ENCODE results near the gene ARFGAP1. TPM values are rescaled to one million over a fixed set of nuclear protein-coding genes. Genes with fewer than 3 reads are reported as not detected.
"Not testable (repeated sequence)": the region's sequence is repeated elsewhere in the genome, so short reads cannot be mapped to it uniquely, and the experiment has no call there.

ARFGAP1 gene
- total RNA-seq, 1 donor from 2014 or later, result 30.9 TPM

DNA sequence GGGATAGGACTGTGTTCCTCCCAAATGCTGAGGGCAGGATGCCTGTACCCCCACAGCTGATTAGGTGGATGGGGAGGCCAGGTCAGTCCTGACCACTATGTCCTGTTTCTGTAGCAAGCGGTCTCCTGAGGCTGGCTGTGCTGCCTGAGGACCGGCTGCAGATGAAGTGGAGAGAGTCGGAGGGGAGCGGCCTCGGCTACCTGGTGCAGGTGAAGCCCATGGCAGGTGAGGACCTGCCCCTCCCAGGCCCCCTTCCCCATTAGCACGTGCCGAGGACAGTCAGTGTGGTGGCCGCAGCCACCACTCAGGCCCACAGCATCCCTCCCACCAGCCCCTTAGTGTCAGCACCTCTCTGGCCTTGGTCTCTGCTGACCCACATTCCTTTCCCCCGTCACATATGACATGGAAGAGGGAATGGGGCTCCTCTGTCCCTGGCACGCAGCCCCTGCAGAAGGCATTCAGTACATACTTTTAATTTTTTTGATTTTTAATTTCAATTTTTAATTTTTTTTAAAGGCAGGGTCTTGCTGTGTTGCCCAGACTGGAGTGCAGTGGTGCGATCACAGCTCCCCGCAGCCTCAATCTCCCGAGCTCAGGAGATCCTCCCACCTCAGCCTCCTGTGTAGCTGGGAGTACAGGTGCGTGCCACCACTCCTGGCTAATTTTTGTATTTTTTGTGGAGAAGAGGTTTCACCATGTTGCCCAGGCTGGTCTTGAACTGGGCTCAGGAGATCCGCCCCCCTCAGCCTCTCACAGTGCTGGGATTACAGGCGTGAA lies 25.4 kb downstream of the ARFGAP1 start:
- intact Hi-C loops (cut with micrococcal nuclease), result no loop called here
- no peak for DNase-seq
- ATAC-seq, result no peak

DNA sequence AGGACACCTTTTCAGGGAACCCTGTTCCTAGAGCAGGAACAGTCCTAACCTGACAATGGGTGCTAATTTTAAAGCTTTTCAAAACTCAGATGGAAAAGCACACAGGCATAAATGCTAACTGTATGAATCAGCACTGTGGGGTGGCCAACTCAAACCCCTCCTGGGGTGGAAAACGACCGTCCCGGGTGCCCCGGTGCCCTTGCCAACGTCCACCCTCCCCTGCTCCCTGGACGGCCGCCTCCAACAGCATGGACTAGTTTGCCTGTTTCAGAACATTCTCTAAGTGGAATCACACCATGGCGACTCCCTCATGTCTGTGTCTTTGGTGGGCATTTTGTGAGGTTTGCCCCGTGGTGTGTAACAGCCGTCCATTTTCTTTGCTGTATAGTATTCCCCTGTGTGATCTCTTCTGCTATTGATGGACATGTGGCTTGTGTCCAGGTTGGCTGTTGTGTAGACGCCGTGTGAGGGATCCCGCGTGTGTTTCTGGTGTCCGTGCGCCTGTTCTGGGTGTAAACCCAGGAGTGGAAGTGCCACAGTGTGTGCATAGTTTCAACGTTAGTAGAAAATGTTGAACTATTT lies 26.2 kb downstream of the ARFGAP1 start:
- ATAC-seq (no peak), DNase-seq (no peak)
- intact Hi-C loops (cut with micrococcal nuclease), result no loop called here

DNA sequence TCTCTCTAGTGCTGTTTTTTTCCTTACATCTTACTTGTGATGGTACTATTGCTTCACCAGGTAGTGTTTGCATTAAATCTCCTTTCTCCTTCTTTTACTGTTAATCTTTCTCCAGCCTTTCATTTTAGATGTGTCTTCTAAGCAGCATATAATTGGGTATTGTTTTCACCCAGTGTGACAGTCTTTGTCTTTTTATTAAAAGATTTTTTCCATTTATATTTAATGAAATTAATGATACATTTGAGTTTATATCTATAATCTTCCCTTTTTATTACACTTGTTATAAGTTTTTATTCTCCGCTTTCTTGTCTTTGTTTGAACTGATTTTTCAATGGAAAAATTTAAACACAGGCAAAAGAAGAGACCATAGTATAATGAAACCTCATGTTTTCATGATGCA lies 29.1 kb downstream of the ARFGAP1 start:
- intact Hi-C loops (cut with micrococcal nuclease), result no loop called here
- no peak for DNase-seq
- no peak for ATAC-seq

DNA sequence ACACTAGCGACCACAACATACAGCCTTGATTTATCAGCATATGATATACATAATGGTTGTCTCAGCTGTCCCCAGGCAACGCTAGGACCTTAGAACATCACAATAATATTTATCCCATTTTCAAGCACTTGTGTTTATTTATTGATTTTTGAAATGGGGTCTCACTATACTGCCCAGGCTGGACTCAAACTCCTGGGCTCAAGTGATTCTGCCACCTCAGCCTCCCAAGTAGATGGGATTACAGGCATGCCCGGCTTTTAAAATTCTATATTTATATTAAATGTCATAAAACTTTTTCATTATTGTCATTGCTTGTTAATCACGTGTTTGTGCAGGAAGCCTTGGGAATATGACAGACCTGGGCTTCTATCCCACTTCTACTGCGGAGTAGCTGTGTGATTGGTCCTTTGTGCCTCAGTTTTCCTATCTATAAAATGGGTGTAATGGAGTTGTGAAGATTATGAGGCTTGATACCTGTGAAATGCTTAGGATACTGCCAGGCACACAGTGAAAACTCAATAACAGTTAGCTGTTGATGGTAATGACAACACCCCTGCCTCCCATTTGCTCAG lies 30.6 kb downstream of the ARFGAP1 start:
- ATAC-seq, result no peak
- DNase-seq, result no peak
- intact Hi-C loops (cut with micrococcal nuclease), result no loop called here

DNA sequence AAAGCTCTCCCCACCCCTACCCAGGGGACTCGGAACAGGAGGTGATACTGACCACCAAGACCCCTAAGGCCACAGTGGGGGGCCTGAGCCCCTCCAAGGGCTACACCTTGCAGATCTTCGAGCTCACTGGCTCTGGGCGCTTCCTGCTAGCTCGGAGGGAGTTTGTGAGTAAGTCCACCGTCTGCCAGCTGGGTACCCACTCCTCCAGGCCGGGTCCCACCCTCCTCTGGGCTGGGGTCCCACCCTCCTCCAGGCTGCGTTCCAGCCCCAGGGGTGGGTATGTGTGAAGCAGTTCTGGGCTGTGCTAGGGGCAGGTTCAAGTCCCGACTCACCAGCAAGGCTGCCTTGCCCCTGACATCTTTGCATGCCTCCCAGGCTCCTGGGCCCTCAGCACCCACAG lies 32.8 kb downstream of the ARFGAP1 start:
- DNase-seq, result no peak
- ATAC-seq, result no peak
- intact Hi-C loops (cut with micrococcal nuclease), result loop anchor here (5.0 kb wide), 1 partner anchor 77 kb away; no protein-coding TSS in a partner anchor

DNA sequence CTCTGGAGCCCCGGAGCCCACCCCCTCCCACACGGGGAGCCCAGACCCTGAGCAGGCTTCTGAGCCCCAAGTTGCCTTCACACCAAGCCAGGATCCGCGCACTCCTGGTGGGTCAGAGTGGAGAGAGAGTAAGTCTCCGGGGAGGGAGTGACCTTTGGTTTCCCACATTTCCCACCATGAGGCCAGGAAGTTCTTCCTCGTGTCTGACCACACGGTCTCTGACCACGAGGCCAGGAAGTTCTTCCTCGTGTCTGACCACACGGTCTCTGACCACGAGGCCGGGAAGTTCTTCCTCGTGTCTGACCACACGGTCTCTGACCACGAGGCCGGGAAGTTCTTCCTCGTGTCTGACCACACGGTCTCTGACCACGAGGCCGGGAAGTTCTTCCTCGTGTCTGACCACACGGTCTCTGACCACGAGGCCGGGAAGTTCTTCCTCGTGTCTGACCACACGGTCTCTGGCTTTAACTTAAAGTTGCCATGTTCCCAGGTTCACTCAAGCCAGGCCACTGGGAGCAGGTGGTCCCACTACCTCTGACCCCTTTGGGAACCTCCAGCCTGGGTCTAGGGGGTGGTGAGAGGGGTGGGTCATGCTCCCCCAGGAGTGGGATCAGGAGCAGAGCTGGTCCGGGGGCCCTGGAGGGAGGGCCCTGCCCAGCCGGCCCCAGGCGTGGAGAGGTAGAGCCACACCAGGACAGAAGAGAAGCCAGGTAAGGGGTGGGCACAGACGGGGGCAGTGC lies 33.5 kb downstream of the ARFGAP1 start:
- DNase-seq, ATAC-seq: not testable (repeated sequence)
- intact Hi-C loops (cut with micrococcal nuclease), result loop anchor here (5.0 kb wide), 1 partner anchor 76 kb away; no protein-coding TSS in a partner anchor

DNA sequence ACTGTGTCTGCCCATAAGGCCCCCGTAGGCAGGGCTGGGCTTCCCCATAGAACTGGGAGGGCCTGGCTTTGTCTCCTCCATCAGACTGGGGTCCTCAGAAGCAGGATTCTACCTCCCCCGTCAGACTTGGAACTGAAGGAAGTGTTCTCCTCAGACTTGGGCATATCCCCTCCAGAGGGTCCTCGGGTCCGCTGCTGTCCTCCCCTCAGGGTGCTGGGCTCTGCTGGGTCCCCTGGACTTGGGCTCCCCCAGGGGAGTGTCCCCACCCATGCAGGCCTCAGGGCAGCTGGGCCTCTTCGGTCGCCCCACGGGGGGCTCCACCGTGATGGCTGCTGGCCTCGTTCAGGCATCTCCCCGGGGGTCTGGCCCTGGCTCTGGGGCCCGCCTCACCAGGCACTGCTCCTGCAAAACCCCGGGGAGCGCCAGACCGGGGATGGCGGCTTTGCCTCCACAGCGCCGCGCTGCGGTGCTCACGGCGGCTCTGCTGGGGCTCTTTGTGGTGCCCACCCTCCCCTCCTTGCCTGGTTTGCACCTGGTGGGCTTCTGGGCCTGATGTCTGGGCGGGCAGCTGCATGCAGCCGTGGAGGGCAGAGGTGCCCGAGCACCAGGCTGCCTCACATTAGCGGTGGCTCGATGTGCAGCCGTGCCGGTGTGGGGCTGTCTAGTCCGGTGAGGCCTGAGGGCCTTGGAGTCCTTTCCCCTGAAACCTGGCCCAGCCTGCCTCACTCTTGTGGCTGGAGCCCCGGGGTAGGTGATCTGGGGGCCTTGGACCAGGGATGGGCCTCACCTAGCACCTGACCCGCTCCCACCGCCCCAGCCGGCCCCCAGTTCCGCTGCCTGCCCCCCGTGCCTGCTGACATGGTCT lies 34.3 kb downstream of the ARFGAP1 start:
- intact Hi-C loops (cut with micrococcal nuclease), result loop anchor here (5.0 kb wide), 1 partner anchor 75 kb away; no protein-coding TSS in a partner anchor
- DNase-seq (no peak), ATAC-seq (no peak)

DNA sequence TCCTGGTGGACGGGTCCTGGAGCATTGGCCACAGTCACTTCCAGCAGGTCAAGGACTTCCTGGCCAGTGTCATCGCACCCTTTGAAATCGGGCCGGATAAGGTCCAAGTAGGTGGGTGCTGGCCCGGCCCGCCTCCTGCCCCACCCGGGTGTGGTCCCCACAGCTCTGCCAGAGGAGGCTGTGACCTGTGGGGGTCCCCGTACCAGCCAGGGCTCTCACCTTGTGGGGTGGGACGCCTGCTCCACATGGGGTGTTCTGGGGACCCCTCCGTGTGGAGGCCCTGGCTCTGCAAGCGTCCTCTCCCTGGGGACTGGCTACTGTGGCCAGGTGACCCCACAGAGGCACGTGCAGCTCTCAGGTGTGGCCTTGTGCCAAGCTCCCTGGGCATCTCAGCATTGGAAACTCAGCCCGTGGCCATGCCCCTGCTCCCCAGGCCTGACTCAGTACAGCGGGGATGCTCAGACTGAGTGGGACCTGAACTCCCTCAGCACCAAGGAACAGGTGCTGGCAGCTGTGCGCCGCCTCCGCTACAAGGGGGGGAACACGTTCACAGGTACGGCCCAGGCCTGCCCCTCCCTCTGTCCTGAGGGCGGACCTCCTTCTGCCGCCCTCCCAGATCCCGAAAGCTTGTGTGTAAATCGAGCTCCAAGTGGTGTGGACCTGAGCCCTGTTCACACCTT lies 35.1 kb downstream of the ARFGAP1 start:
- DNase-seq (no peak), ATAC-seq (no peak)
- intact Hi-C loops (cut with micrococcal nuclease), result loop anchor here (5.0 kb wide), 1 partner anchor 75 kb away; no protein-coding TSS in a partner anchor

DNA sequence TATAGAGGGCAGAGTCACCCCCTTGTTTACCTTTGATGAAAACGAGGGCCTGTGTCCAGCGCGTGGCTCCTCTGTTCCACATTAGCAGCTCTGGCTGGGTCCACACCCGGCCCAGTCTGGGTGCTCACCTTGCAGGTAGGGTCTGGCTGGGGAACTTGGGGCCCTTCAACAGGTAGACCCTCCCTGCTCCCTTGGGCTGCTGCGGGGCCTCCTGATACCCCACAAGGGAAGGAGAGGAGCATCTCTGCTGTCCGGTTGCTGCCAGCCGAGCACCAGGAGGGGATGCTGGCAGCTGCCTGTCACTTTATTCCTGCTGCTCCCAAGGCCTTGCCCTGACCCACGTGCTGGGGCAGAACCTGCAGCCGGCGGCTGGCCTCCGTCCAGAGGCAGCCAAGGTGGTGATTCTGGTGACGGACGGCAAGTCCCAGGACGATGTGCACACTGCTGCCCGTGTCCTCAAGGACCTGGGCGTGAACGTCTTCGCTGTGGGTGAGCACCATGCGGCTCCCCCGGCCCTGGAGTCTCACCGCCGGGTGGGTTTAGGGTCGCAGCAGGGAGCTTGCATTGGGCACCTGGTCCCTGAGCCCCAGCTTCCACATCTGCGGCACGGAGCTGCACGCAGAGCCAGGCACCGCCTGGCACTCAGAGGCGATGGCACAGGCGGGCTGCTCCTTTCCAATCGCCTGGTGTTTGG lies 35.8 kb downstream of the ARFGAP1 start:
- ATAC-seq, result no peak
- intact Hi-C loops (cut with micrococcal nuclease), result loop anchor here (5.0 kb wide), 1 partner anchor 74 kb away; no protein-coding TSS in a partner anchor
- DNase-seq, result no peak

DNA sequence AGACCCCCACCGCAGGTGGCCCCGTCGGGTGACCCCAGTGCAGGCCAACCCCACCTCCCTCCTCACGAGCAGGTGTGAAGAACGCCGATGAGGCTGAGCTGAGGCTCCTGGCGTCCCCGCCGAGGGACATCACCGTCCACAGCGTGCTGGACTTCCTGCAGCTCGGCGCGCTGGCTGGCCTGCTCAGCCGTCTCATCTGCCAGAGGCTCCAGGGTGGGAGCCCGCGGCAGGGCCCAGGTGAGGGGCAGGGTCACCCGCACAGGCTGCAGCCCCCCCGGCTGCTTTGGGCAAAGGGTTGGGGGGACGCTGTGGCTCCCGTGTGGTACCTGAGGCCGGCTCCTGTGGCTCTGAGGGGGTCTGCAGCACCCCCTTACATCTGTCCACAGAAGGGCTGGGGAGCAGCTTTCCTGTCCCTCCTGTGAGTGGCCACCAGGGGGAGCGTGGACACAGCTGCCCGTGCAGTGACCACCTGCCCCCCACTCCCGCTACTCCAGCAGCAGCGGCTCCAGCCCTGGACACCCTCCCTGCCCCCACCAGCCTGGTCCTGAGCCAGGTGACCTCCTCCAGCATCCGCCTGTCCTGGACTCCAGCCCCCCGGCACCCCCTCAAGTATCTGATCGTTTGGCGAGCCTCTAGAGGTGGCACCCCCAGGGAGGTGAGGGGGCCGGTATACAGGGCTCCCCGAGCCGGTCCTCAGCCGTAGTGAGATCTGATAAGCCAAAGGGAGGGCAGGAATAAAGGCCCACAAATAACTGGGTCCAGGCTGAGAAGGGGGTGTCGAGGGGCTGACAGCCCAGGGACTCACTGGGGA lies 36.9 kb downstream of the ARFGAP1 start:
- peak; percentile 69 for ATAC-seq
- intact Hi-C loops (cut with micrococcal nuclease), result loop anchor here (5.0 kb wide), 1 partner anchor 73 kb away; no protein-coding TSS in a partner anchor
- peak; percentile 64 for DNase-seq

DNA sequence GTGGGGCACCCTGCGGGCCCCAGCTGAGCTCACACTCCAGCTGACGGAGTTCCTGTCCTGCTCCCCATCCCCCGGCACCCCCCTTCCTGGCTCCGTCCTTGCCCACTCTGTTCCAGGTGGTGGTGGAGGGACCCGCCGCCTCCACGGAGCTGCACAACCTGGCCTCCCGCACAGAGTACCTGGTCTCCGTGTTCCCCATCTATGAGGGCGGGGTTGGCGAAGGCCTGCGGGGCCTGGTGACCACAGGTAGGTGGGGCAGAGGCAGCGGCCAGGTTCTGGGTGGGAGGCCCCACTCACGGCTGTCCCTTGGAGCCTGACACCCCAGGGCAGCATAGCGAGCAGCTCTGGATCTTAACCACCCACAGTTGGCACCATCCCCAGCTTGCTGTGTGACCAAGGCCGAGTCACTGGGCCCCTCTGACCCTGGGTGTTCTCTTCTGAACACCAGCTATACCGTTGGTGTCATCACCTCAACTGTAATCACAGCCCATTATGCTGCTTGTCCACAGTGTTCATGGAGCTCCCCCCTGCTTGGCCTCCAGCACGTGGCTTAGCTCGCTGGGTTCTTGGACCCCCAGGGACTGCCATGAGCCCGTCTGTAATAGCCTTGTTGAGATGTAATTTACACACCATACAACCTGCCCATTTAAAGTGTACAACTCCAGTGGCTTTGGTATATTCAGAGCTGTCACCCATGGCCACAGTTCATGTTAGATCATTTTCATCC lies 37.8 kb downstream of the ARFGAP1 start:
- intact Hi-C loops (cut with micrococcal nuclease), result no loop called here
- no peak for ATAC-seq
- DNase-seq, result no peak

DNA sequence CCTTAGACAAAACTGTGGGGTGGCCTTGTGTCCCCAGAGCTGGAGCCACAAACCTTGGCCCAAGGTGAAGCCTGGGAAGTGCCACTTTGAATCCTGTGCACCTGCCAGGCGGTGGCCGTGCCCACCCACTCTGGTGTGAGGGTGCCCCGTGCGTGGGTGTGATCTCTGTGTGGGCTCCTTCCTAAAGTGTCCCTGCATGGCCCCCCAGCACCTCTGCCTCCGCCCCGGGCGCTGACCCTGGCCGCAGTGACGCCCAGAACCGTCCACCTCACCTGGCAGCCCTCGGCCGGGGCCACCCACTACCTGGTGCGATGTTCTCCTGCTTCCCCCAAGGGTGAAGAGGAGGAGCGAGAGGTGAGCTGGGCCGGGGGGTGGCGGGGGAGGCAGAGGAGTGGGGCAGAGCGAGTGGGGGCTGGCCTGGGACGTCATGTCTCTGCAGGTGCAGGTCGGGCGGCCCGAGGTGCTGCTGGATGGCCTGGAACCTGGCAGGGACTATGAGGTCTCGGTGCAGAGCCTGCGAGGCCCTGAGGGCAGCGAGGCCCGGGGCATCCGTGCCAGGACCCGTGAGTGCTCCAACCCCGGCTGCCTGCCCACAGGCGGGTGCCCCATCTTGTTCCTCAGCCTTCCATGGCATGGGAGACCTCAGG lies 38.7 kb downstream of the ARFGAP1 start:
- no peak for ATAC-seq
- intact Hi-C loops (cut with micrococcal nuclease), result no loop called here
- DNase-seq, result no peak

DNA sequence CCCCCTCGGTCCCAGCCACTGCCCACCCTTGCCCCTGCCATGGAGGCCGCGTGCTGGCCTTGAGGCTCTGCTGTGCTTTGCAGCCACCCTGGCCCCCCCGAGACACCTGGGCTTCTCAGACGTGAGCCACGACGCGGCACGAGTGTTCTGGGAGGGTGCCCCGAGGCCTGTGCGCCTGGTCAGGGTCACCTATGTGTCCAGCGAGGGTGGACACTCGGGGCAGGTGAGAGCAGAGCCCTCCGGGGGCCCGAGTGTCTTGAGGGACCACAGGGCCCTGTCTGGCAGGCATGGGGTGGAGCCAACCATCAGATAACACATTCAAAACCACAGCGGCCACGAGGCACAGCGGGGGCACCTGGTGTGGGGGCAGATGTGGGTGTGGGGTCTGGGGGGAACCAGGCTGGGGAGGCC lies 39.2 kb downstream of the ARFGAP1 start:
- no peak for ATAC-seq
- no peak for DNase-seq
- intact Hi-C loops (cut with micrococcal nuclease), result no loop called here

DNA sequence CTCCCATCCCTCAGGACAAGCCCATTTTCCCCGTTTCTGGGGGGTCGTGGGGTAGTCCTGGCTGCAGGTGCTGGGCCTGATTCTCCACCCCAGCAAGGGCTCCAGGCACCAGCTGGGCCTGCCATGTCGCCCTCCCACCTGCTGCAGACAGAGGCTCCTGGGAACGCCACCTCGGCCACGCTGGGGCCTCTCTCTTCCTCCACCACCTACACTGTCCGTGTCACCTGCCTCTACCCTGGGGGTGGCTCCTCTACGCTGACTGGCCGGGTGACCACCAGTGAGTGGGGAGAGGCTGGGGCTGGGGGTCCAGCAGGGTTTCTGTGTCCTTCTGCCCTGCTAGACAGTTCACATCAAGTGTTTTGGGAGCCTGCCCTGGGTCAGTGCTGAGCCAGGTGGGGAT lies 39.7 kb downstream of the ARFGAP1 start:
- intact Hi-C loops (cut with micrococcal nuclease), result no loop called here
- ATAC-seq (no peak), DNase-seq (no peak)

DNA sequence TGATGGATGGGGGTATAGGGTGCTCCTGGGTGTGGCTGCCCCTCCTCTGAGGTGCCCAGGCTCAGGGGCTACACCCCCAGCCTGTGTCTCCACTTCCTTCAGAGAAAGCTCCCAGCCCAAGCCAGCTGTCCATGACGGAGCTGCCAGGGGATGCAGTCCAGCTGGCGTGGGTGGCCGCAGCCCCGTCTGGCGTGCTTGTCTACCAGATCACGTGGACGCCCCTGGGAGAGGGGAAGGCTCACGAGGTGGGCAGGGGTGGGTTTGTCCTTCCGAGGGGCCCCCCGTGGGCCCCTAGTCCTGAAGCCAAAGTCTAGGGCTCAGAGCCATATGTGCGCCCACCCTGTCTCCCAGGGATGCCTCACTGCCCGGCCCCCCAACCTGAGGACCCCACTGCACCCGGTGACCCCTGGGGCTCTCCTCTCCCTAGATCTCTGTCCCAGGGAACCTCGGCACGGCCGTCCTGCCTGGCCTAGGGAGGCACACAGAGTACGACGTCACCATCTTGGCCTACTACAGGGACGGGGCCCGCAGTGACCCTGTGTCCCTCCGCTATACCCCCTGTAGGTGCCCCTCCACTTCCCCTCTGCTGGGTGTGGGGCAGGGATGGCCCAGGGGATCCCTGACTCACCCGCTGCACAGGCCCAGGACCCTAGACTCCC lies 40.2 kb downstream of the ARFGAP1 start:
- intact Hi-C loops (cut with micrococcal nuclease), result no loop called here
- peak; percentile 53 for ATAC-seq

More for the DNA sequence above, 40.2 kb downstream of the ARFGAP1 start:
- peak; percentile 79 for DNase-seq

Data from left ventricle myocardium superior (tissue), 1 donor.